GM19328 (cell line): ENCODE results near the gene TMEM135.

Source experiments
- ATAC-seq: cut with Tn5 transposase; IDR thresholded peaks from one replicate; pipeline ENCODE4 v1.9.1; 2021; ENCODE audit warnings: mild to moderate bottlenecking, moderate library complexity; ENCODE audit not compliant: unreplicated experiment

Gene TMEM135

DNA sequence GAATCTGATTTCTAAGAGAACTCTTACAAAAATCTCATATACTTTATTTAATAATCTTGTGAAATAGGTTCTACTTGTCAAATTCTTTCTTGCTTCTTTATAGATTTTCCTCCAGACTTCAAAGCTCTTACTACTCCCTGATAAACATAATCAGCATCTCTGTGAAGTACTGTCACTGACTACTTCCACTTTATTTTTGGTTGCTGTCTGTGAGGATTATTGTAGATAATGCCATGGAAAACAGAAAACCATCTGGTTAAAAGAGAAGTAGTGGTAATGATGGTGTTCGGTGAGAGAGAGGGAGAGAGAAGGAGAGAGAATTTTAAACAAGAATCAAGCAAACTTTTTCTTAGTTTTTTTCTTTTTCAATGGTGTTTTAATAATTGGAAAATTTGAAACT, 152.3 kb downstream of the TMEM135 start:
- ATAC-seq = no peak

DNA sequence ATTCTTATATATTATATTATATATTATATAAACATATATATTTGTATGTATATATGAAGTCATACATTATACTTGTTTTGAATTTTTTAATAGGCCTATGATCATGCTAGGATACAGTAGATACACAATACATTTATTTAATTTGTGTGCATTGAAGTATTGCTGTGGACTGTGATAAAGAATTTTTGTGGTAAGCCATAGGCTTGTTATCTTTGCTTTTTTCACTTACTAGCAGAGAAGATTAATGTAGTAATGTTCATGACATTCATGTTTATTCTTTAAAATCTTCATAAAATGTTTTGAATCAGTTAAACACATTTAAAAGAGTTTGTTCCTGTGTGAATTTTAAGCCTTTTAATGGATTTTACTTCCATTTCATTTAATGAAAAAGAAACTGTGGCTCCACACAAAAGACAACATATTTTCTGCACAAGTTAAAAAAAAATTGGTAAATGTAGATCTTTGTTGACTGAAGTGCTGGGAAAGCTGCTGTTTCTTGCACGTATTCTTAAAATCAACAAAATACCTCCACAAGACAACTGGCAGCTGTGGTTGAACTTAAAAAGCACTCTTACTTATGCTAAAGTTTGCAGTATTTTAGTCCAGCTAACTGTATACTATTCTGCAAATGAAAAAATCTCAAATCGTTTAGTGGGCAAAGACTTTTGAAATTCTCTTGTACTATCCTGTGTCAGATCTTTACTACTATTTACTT, 156.2 kb downstream of the TMEM135 start:
- no peak for ATAC-seq

DNA sequence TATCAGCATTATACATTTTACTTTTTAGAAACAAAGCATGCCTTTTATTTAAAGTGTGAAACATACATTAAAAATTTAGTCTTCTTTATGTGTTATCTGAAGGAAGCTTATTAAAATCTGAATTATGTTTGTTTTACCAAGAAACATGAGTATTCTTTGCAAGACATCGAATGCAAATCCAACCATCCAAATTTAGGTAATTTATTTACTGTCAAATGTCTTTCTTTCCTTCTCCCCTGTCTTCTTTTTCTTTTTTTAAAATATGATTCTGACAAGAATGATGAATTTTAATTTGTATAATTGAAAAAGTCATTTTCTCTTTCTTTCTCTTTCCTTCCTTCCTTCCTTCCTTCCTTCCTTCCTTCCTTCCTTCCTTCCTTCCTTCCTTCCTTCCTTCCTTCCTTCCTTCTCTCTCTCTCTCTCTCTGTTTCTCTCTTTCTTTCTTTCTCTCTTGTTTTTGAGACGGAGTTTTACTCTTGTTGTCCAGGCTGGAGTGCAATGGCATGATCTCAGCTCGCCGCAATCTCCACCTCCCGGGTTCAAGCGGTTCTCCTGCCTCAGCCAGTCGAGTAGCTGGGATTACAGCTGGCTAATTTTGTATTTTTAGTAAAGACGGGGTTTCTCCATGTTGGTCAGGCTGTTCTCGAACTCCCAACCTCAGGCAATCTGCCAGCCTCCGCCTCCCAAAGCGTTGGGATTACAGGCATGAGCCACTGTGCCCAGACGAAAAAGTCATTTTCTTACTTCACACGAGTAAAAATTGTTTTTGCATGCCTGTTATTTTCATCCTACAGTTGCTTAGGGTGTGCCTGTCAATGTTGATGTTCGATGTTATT, 157.5 kb downstream of the TMEM135 start:
- no peak for ATAC-seq

DNA sequence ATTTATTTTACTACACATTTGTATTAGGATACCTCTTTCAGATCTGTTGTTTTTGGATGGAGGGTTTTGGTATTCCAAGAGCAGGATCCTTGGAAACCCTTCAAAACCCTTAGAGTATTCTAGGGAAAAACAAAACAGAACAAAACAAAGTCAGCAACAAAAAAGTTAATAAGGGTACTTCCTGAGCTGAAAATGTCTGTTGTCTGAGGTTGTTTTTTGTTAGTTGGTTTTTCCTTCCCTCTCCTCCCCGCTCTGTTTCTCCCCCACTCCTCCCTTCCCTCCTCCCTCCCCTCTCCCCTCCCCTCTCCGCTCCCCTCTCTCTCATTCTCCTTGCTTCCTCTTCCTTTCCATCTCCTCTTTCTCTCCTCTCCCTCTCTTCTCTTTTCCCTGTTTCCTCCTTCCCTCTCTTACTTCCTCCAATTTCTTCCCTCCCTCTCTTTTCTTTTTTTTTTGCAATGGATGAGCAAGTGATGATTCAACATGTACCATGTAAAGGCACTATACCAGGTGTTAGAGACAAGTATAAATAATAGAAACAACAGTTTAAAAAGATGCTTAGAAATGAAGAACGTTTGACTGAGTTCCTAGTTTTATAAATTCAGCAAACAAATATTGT, 160.6 kb downstream of the TMEM135 start:
- ATAC-seq = no peak

DNA sequence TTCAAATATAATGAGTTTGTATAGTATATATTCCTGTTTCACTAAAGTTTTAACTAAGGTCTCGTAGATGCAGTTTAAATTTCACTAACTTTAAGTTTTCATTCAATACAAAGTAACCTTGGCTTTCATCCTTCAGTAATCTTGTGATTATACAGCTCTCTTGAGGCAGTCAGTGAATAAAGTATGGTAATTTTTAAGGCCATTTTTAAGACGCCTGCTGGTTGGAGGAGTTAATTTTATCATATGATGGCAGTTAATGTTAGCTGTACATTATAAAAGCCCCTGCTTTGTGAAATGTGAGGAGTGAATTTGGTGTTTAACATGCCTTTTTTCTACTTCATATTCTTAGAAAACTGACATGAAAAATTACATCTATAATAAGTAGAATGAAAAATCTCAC, 163.6 kb downstream of the TMEM135 start:
- ATAC-seq = no peak

DNA sequence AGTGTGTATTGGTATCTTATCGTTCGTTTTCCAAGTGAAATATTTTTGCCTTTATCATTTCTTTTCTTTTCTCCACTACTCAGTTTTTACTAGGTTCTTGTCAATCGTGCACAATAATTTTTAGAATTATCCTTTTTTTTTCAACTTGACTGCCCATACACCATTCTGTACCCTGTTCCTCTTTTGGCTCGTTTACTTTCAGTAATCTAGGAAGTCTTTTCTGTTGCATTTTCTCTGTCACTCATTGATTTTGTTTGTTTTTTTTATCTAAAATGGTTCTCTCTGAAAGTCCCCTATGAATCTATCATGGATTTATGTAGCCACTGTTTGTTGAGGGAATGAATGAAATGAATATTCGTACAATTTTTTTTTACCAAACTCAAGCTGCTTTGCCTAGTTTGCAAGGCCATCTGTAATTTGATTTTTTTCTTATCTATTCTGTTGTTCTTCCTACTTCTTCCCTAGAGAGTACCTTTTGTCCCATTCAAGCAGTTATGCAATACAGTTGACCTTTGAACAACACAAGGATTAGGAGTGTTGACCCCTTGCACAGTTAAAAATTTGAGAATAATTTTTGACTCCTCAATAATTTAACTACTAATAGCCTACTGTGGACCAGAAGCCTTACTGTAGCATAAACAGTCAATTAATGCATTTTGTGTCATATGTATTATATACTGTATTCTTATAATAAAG, 166.3 kb downstream of the TMEM135 start:
- no peak for ATAC-seq

DNA sequence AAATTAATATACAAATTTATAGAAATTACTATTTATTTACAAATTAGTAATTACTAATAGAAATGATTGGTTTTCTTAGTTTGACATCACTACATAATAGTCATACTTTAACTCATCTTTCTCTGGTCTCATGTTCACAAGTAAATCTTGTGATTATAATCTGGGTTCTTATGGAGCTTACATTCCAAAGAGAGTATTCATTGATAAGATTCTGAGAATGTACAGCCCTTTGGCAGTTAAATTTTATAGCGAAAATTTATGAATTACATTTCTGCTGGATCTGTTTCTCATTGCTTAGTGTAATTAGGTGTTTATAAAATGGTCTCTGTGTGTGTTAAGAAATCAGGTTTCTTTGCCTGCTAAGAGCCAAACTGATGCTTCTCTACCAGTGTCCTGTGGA, 175.2 kb downstream of the TMEM135 start:
- ATAC-seq = no peak

DNA sequence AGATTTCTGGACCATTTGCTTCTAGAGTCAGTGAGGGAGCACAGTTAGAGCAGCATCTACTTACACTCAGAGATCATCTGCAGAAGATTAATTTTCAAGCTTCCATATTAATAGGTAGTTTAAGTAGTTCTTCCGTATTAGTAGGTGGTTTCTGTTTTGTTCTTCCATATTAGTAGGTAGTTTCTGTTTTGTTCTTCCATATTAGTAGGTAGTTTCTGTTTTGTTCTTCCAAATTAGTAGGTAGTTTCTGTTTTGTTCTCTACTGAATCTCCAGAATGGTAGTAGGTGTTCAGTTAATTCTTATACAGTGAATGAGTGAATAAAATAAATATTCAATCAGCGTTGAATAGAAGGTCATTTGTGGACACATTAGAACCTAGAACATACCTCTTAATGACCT, 175.7 kb downstream of the TMEM135 start:
- no peak for ATAC-seq

DNA sequence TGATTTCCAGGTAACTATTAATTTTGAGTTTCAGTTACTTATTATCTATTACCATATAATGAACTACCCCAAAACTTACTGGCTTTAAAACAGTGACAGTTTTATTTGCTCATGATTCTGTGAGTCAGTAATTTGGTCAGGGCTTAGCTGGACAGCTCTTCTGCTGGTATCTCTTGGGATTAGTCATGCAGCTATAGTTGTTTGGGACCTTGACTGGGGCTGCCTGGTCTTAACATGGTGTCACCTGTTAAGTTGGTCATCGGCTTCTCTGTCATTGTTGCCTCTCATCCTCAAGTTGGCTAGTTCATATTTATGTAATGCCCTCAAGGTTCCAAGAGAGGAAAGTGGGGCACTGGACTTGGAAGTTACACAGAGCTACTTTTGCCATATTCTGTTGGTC, 177.5 kb downstream of the TMEM135 start:
- no peak for ATAC-seq

DNA sequence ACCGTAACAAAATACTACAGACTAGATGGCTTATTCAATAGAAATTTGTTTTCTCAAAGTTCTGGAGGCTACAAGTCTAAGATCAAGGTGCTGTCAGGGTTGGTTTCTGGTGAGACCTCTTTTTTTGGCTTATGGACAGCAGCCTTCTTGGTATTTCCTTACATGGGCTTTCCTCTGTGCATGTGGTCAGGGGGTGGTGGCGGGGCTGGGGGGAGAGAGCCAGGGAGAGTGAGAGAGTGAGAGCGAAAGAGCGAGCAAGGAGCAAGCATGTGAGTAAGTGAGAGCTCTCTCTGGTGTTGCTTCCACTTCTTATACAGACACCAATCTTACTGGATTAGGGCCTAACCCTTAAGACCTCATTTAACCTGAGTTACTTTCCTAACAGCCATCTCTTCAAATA, 181.5 kb downstream of the TMEM135 start:
- ATAC-seq = no peak

DNA sequence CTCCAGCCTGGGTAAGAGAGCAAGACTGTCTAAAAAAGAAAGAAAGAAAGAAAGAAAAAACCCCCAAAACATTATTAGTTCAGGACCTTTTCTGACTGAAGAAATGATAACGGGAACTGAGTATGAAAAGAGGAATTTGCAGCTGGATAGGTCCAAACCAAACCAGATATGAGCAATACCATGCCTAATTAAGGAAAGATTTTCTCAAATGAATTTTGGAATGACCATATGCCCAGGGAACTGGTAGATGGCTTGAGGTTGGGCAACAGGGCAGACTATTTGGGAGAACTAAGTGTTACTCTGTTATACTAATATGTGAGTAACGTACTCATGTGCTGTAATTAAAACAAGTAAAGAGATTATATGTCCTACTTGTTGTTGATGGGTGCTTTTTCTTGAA, 186.1 kb downstream of the TMEM135 start:
- ATAC-seq = no peak

DNA sequence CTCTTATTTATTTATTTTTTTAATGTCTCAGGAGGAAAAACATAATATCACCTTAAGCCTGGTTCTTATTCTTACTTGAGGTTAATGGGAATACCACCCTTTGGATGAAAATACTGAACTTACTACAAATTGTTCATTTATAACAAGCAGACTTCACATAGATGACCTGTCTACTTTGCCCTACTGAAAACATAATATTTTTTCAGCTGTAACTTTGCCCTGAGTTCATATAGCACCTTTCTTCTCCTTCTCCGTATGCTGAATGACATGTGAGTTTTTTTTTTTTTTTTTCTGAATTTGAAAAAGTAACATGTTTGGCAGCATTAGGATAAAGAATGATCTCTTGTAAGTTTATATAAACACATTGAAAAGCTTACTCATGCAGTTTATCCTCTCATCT, 186.8 kb downstream of the TMEM135 start:
- no peak for ATAC-seq

DNA sequence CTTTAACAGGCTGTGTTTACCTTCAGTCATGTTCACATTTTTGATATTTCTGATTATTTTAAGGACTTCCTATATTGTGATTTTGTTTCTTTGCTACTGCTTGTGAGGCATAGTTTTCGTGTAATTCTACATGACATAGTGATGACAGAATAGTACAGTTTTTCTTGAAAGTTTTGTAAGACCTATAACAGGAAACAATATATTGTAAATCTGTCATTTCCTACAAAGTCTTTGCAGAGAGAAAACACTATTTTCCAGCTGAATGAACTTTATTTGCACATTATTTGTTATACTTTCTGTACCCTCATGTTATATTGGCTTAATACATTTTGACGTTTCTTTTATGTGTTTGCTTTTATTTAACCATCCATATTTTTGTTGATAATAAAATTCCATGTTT, 191.1 kb downstream of the TMEM135 start:
- ATAC-seq = no peak

DNA sequence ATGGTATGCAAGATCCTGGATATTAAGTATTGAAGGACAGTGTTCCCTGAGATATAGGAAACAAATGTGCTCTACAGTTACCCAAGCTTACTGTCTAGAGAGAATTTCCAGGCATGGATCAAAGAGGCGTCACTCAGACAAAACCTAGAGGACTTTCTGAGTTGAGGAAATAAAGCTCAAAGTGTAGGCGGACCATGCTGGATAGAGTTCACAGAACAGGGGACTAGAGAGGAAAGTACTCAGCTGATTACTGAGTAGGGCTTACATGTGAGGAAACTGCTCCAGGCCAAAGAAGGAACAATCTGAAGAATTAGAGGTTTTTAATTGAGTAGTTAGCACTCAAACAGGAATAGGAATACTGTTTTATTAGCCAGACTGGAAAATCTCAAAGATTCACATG, 193.3 kb downstream of the TMEM135 start:
- no peak for ATAC-seq

DNA sequence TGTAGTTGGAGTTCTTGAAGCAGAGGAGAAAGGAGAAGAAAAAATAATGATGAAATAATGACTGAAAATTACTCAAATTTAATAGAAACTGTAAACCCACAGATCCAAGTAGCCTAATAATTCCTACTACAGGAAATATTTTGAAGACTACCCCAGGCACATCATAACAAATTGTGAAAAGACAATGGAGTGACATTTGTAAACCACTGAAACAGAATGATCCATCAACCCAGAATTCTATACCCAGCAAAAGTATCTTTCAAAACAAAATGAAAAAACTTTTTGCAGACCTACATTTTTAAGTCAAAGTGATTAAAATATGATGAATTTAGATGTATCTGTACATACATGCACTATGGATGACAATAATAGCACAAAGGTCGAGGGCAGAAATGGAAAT, 194.6 kb downstream of the TMEM135 start:
- ATAC-seq = no peak

DNA sequence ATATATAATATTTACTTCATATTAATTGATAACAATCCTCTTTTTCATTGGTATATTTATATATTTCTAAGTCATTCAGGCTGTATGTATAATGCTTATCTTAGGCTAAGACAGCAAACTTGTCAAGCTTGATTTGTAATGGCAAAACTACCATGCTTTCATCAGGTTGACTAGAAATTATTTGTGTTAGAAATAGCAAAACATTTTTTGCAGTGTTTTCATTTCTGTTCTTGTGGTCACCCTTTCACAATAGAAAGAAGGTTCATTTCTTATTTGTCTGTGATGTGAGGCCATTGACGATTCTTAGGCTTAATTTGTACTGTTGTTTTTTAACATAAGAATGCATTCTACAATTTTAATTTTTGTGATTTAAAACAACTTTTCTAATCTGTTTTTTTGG, 197.6 kb downstream of the TMEM135 start:
- no peak for ATAC-seq

DNA sequence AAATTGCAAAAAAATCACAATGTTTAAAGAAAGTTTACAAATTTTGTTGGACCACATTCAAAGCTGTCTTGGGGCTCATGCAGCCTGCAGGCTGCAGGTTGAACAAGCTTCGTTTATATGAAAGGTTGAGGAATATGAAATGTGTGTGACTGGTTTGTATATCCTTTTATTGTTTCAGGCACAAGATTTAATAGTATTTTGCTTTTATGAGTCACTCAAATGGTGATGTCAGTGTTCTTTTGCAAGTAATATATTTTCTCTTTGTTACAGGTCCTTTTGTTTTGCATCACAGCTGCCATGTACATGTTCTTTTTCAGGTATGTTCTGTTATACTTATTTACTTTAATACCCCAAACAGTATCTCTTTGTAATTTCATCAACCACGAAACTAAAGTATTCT, 198.6 kb downstream of the TMEM135 start:
- no peak for ATAC-seq

DNA sequence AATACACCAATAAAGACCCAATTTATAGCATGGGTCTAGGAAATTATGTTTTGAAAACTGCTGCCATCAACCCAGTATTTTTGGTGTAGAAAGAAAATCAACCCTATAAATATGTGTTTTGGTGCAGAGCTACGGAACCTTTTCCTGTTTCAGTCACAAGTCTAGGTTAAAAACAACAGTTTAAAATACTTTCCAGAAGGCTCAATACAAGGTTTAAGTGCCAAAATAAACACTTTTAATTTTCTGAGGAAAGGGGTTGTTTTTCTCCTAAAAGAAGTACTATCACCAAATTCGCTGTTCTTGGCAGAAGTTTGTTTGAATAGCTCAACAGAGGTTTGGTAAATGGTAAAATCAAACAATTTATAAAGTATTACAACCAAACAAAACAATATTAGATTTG, 201.3 kb downstream of the TMEM135 start:
- ATAC-seq = no peak

DNA sequence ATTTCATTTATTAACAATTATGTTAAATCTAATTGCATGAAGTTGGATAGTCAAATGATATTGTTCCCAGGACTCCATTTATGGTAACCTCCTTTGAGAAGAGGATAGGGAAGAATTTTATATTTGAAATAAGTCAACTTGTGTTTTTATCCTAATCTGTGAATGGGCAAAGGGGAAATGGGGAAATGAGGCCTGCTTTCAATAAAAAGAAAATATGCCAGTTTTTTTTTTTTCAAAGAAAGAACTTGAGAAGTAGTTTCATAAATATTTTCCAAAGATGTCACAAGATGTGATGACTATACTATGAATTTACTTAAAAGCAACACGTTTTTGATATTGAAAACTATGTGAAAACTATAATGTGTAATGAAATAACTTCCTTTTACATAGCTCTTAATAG, 201.8 kb downstream of the TMEM135 start:
- ATAC-seq = no peak

DNA sequence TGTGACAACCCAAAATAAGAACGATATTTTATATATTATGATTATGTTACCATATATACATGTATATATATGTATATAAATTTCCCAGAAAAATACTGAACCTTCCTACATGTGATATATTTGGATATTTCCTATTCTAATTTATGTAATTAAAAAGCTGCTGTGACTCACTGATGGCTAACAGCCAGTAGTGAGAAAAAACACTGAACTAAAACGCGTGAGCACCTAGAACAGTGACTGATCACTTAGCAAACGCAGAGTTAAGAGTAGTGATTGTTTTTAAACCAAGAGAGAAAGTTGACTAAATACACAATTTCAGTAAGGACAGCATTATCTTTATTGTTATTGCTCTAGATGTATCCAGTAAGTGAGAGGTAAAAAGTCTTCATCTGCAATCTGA, 213.8 kb downstream of the TMEM135 start:
- no peak for ATAC-seq

DNA sequence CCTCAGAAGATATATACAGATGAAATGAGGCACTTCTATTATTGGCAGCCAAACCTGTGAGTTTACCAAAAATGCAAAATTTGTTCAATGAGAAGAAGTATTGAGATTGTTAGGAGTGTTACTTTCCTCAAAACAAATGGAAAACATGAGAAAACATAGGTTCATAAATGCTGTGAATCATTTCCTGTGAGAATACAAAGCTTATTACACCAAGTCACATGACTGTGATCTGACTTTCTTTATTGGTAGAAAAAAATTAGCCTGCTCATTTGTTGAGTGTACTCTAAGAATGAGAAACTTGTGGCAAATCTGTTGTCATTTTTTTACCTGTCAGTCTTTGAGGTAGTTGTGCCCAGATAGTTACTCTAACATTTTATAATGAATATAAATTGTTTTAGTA, 215.1 kb downstream of the TMEM135 start:
- no peak for ATAC-seq

DNA sequence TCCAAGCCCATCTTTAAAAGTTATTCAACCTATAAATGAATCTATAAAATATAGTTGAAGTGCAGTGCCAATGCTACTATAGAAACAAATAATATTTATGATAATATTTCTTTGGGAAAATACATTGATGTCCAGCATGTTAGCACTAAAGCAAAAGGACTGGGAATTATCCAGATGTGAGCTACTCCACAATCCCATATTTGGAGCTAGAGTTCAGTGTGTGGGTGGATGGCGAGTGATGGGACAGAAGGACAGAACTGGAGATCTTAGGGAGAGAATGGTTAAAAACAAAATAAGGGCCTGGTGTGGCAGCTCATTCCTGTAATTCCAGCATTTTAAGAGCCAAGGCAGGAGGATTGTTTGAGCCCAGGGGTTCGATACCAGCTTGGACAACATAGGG, 216.8 kb downstream of the TMEM135 start:
- no peak for ATAC-seq
